HG03280 (cell line): Measurements from ENCODE around the gene NFE2L2.
"Not testable (repeated sequence)": the region's sequence is repeated elsewhere in the genome, so short reads cannot be mapped to it uniquely, and the experiment has no call there.

Experiments
- ATAC-seq: cut with Tn5 transposase; IDR thresholded peaks from one replicate; pipeline ENCODE4 v1.9.1; 2021; ENCODE audit warnings: mild to moderate bottlenecking, moderate library complexity; ENCODE audit not compliant: unreplicated experiment

The NFE2L2 gene

GRCh38 chr2:177258059-177258458 lies 6.5 kb downstream of the NFE2L2 start:
- ATAC-seq: no peak

- ATAC-seq: no peak
Measured at GRCh38 chr2:177257471-177257870, 7.1 kb downstream of the NFE2L2 start.

GRCh38 chr2:177256695-177257094 lies 7.8 kb downstream of the NFE2L2 start:
- ATAC-seq: no peak

- ATAC-seq: no peak
Measured at GRCh38 chr2:177256026-177256425, 8.5 kb downstream of the NFE2L2 start.

GRCh38 chr2:177255227-177255601 lies 9.3 kb downstream of the NFE2L2 start:
- no peak for ATAC-seq

GRCh38 chr2:177254433-177255226 lies 9.9 kb downstream of the NFE2L2 start:
- ATAC-seq: no peak

GRCh38 chr2:177253704-177254103 lies 10.8 kb downstream of the NFE2L2 start:
- no peak for ATAC-seq

- no peak for ATAC-seq
Measured at GRCh38 chr2:177252808-177253531, 11.6 kb downstream of the NFE2L2 start.

GRCh38 chr2:177251165-177251542 lies 13.4 kb downstream of the NFE2L2 start:
- no peak for ATAC-seq

GRCh38 chr2:177250461-177250860 lies 14.1 kb downstream of the NFE2L2 start:
- ATAC-seq: no peak

GRCh38 chr2:177249038-177249437 lies 15.5 kb downstream of the NFE2L2 start:
- ATAC-seq: no peak

- ATAC-seq: no peak
Measured at GRCh38 chr2:177247693-177248262, 16.7 kb downstream of the NFE2L2 start.

- not testable (repeated sequence) for ATAC-seq
Measured at GRCh38 chr2:177246523-177247030, 17.9 kb downstream of the NFE2L2 start.

GRCh38 chr2:177246000-177246399 lies 18.5 kb downstream of the NFE2L2 start:
- ATAC-seq: no peak

GRCh38 chr2:177245010-177245422 lies 19.5 kb downstream of the NFE2L2 start:
- ATAC-seq: no peak

GRCh38 chr2:177244244-177244771 lies 20.2 kb downstream of the NFE2L2 start:
- no peak for ATAC-seq

GRCh38 chr2:177243476-177243875 lies 21.1 kb downstream of the NFE2L2 start:
- ATAC-seq: no peak

GRCh38 chr2:177243073-177243472 lies 21.5 kb downstream of the NFE2L2 start:
- no peak for ATAC-seq

- ATAC-seq: no peak
Measured at GRCh38 chr2:177242121-177242987, 22.2 kb downstream of the NFE2L2 start.

GRCh38 chr2:177241711-177242120 lies 22.8 kb downstream of the NFE2L2 start:
- ATAC-seq: no peak
